Measurements from ENCODE around the gene ROCK2. TPM values are rescaled to one million over a fixed set of nuclear protein-coding genes. Genes with fewer than 3 reads are reported as not detected.

ROCK2 gene
- total and polyA plus RNA-seq, 4 donors = 5.3 to 31.0 (median 12.2) TPM

DNA sequence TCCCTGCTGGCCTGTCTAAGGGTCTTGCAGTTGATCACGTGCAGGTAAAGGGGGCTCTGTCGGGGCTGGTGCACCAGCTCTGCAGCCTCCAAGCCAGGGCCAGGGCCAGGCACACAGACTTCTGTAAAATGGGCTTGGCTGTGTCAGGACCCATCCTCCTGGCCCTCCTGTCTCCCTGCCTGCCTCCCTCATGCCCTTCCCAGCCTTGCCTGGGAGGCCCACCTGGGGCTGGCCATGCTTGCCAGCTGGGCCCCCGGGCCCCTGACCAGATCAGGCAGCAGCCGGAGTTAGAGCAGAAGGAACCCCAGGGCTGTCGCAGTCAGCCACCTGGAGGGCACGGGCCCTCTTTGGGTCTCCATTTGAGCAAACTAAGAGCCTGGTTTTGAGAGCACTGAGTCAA, 187.1 kb downstream of the ROCK2 start:
- 93% methylated on average over 6 of the region's 6 CpGs for WGBS
- Histone ChIP-seq H3K4me1 (ENCODE audit: control insufficient read depth in 4 of 4, insufficient read depth in 4 of 4, low read length in 3 of 4) (peaks cover 0 to 15% (median 12%) of the 10 kb centered on the region in 4 donors), H3K27ac (ENCODE audit: low read depth in 1 of 2, low read length in 2 of 2) (no peak overlapping the region), H3K9ac (ENCODE audit: low read depth in 1 of 2, low read length in 2 of 2) (no peak overlapping the region), H3K27me3 (ENCODE audit: control insufficient read depth in 4 of 4, insufficient read depth in 4 of 4, low read length in 3 of 4) (no peaks in the 10 kb centered on the region), H3K4me3 (ENCODE audit: low read depth in 1 of 3, low read length in 3 of 3) (no peak overlapping the region), H3K9me3 (ENCODE audit: control insufficient read depth in 4 of 4, low read length in 3 of 4) (no peaks in the 10 kb centered on the region), H3K36me3 (ENCODE audit: control insufficient read depth in 4 of 4, insufficient read depth in 3 of 4, low read depth in 1 of 4, low read length in 3 of 4) (no peaks in the 10 kb centered on the region)
- TF ChIP-seq, protein P1, sequence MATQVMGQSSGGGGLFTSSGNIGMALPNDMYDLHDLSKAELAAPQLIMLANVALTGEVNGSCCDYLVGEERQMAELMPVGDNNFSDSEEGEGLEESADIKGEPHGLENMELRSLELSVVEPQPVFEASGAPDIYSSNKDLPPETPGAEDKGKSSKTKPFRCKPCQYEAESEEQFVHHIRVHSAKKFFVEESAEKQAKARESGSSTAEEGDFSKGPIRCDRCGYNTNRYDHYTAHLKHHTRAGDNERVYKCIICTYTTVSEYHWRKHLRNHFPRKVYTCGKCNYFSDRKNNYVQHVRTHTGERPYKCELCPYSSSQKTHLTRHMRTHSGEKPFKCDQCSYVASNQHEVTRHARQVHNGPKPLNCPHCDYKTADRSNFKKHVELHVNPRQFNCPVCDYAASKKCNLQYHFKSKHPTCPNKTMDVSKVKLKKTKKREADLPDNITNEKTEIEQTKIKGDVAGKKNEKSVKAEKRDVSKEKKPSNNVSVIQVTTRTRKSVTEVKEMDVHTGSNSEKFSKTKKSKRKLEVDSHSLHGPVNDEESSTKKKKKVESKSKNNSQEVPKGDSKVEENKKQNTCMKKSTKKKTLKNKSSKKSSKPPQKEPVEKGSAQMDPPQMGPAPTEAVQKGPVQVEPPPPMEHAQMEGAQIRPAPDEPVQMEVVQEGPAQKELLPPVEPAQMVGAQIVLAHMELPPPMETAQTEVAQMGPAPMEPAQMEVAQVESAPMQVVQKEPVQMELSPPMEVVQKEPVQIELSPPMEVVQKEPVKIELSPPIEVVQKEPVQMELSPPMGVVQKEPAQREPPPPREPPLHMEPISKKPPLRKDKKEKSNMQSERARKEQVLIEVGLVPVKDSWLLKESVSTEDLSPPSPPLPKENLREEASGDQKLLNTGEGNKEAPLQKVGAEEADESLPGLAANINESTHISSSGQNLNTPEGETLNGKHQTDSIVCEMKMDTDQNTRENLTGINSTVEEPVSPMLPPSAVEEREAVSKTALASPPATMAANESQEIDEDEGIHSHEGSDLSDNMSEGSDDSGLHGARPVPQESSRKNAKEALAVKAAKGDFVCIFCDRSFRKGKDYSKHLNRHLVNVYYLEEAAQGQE (IDR thresholded peaks at IDR 0.05) = no peak
- TF ChIP-seq, protein P2, sequence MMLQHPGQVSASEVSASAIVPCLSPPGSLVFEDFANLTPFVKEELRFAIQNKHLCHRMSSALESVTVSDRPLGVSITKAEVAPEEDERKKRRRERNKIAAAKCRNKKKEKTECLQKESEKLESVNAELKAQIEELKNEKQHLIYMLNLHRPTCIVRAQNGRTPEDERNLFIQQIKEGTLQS (IDR thresholded peaks at IDR 0.05) = no peak
- no peak for TF ChIP-seq YY1 (IDR thresholded peaks at IDR 0.05)
- no peak for TF ChIP-seq EGR1 (IDR thresholded peaks at IDR 0.05; ENCODE audit: low read depth in 2 of 2)
- TF ChIP-seq HNF4G (IDR thresholded peaks at IDR 0.05) = no peak
- TF ChIP-seq, protein P3, sequence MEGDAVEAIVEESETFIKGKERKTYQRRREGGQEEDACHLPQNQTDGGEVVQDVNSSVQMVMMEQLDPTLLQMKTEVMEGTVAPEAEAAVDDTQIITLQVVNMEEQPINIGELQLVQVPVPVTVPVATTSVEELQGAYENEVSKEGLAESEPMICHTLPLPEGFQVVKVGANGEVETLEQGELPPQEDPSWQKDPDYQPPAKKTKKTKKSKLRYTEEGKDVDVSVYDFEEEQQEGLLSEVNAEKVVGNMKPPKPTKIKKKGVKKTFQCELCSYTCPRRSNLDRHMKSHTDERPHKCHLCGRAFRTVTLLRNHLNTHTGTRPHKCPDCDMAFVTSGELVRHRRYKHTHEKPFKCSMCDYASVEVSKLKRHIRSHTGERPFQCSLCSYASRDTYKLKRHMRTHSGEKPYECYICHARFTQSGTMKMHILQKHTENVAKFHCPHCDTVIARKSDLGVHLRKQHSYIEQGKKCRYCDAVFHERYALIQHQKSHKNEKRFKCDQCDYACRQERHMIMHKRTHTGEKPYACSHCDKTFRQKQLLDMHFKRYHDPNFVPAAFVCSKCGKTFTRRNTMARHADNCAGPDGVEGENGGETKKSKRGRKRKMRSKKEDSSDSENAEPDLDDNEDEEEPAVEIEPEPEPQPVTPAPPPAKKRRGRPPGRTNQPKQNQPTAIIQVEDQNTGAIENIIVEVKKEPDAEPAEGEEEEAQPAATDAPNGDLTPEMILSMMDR (IDR thresholded peaks at IDR 0.05; ENCODE audit: low read depth, low read length, missing input control) = no peak
- no peak for DNase-seq (ENCODE audit: low spot score)

- DNase-seq (ENCODE audit: low spot score) = no peak
- H3K4me3 ChIP-seq (ENCODE audit: low read depth in 1 of 3, low read length in 3 of 3) = no peak overlapping the region
Measured at GRCh38 chr2:11156396-11157075, 187.9 kb downstream of the ROCK2 start.

DNA sequence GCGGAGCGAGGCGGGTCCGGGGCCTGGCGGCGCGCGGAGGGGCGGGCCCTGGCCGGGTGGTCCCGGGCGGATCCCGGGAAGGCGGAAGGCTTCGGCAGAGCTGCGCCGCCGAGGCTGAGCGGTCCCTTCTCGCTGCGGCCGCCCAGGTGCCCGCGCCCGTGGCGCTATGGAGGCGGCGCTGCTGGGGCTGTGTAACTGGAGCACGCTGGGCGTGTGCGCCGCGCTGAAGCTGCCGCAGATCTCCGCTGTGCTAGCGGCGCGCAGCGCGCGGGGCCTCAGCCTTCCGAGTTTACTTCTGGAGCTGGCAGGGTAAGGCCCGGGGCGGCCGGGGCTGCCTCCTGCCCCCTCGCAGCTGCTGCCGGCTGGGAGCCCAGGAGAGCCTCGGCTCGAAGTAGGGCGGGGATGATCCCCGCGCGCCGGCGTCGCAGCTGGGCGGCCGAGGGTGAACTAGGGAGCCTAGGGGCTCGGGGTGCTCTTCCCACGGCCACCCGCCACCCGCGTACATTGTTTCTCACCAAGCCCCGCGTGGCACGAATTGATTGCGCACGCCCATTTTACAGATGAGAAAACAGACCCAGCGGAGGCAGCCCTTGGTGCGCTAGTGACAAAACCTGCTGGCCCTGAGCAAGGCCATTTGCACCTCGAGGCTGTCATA, 188.9 kb downstream of the ROCK2 start, which contains the start of gene SLC66A3:
TSS of gene SLC66A3 (plus strand) at position 87 of the 655 bp plus-strand sequence. CDS start at position 167, 80 bp downstream.
- no peak for DNase-seq (ENCODE audit: low spot score)
- H3K9ac ChIP-seq (ENCODE audit: low read depth in 1 of 2, low read length in 2 of 2) = peak within 1 kb of the TSS in 1 of 2 donors; percentile 65
- no peaks in the 10 kb centered on the region for H3K36me3 ChIP-seq (ENCODE audit: control insufficient read depth in 4 of 4, insufficient read depth in 3 of 4, low read depth in 1 of 4, low read length in 3 of 4)
- TF ChIP-seq SP1 (IDR thresholded peaks at IDR 0.05) (peak; percentile 1), HNF4A (conservative IDR thresholded peaks at IDR 0.05) (no peak), RAD21 (IDR thresholded peaks at IDR 0.05) (peak in 1 of 2 donors; percentile 11), YY1 (IDR thresholded peaks at IDR 0.05) (peak; percentile 21)
- TF ChIP-seq, protein P1 (IDR thresholded peaks at IDR 0.05) = no peak
- peaks cover 0 to 15% (median 12%) of the 10 kb centered on the region in 4 donors for H3K4me1 ChIP-seq (ENCODE audit: control insufficient read depth in 4 of 4, insufficient read depth in 4 of 4, low read length in 3 of 4)
- WGBS = 3% methylated on average over 71 of the region's 71 CpGs
- peak within 1 kb of the TSS; percentile 52 to 85 (median 79) for H3K4me3 ChIP-seq (ENCODE audit: low read depth in 1 of 3, low read length in 3 of 3)
- H3K27ac ChIP-seq (ENCODE audit: low read depth in 1 of 2, low read length in 2 of 2) = peak within 1 kb of the TSS; percentile 72 to 73
- H3K9me3 ChIP-seq (ENCODE audit: control insufficient read depth in 4 of 4, low read length in 3 of 4) = no peaks in the 10 kb centered on the region
- no peaks in the 10 kb centered on the region for H3K27me3 ChIP-seq (ENCODE audit: control insufficient read depth in 4 of 4, insufficient read depth in 4 of 4, low read length in 3 of 4)

More at GRCh38 chr2:11156396-11157075, 187.9 kb downstream of the ROCK2 start:
- TF ChIP-seq FOXA2 (IDR thresholded peaks at IDR 0.05) (no peak), FOXA1 (IDR thresholded peaks at IDR 0.05) (no peak)
- Histone ChIP-seq H3K27ac (ENCODE audit: low read depth in 1 of 2, low read length in 2 of 2) (no peak overlapping the region), H3K27me3 (ENCODE audit: control insufficient read depth in 4 of 4, insufficient read depth in 4 of 4, low read length in 3 of 4) (no peaks in the 10 kb centered on the region), H3K4me1 (ENCODE audit: control insufficient read depth in 4 of 4, insufficient read depth in 4 of 4, low read length in 3 of 4) (peaks cover 0 to 15% (median 12%) of the 10 kb centered on the region in 4 donors), H3K36me3 (ENCODE audit: control insufficient read depth in 4 of 4, insufficient read depth in 3 of 4, low read depth in 1 of 4, low read length in 3 of 4) (no peaks in the 10 kb centered on the region), H3K9ac (ENCODE audit: low read depth in 1 of 2, low read length in 2 of 2) (no peak overlapping the region), H3K9me3 (ENCODE audit: control insufficient read depth in 4 of 4, low read length in 3 of 4) (no peaks in the 10 kb centered on the region)
- WGBS = 94% methylated on average over 13 of the region's 13 CpGs
